GM18951 (cell line): ENCODE results near the gene AUNIP.

Experiments
- POLR2A ChIP-seq: IDR thresholded peaks from 4 replicates; pipeline ENCODE4 v1.6.1; 2011; ENCODE audit warnings: mild to moderate bottlenecking; ENCODE audit not compliant: insufficient read length, insufficient read depth; ENCODE audit errors: extremely low read depth
- in situ Hi-C: fragments of 300-500 bp; cut with MboI; formaldehyde crosslinking; loops from one replicate; pipeline ENCODE4 v1.12.0; 2022; ENCODE audit warnings: low sequenced_read_pairs, mixed read lengths, inconsistent platforms; ENCODE audit not compliant: unreplicated experiment

The AUNIP gene

GRCh38 chr1:25867210-25867991, 8.1 kb upstream of the AUNIP start:
- in situ Hi-C loops: no loop called here
- no peak for TF ChIP-seq POLR2A

GRCh38 chr1:25866288-25866687, 7.0 kb upstream of the AUNIP start:
- in situ Hi-C loops: no loop called here
- TF ChIP-seq POLR2A: no peak

- TF ChIP-seq POLR2A: no peak
- in situ Hi-C loops: no loop called here
Measured at GRCh38 chr1:25864434-25864833, 5.2 kb upstream of the AUNIP start.

- TF ChIP-seq POLR2A: no peak
- in situ Hi-C loops: no loop called here
Measured at GRCh38 chr1:25863486-25864262, 4.4 kb upstream of the AUNIP start.

GRCh38 chr1:25862785-25863485, 3.7 kb upstream of the AUNIP start:
- in situ Hi-C loops: no loop called here

GRCh38 chr1:25861316-25862286, 2.3 kb upstream of the AUNIP start:
- no peak for TF ChIP-seq POLR2A
- in situ Hi-C loops: no loop called here

More at GRCh38 chr1:25862785-25863485, 3.7 kb upstream of the AUNIP start:
- TF ChIP-seq POLR2A: no peak

GRCh38 chr1:25858494-25858893, 763 bp downstream of the AUNIP start:
- no peak for TF ChIP-seq POLR2A
- in situ Hi-C loops: no loop called here

GRCh38 chr1:25856856-25857255, 2.4 kb downstream of the AUNIP start:
- TF ChIP-seq POLR2A: no peak
- in situ Hi-C loops: no loop called here

GRCh38 chr1:25854554-25854953, 4.7 kb downstream of the AUNIP start:
- in situ Hi-C loops: no loop called here
- no peak for TF ChIP-seq POLR2A

GRCh38 chr1:25848531-25848930, 10.7 kb downstream of the AUNIP start:
- no peak for TF ChIP-seq POLR2A
- in situ Hi-C loops: no loop called here

GRCh38 chr1:25847929-25848328, 11.3 kb downstream of the AUNIP start:
- no peak for TF ChIP-seq POLR2A
- in situ Hi-C loops: no loop called here

GRCh38 chr1:25845664-25846063, 13.6 kb downstream of the AUNIP start:
- no peak for TF ChIP-seq POLR2A
- in situ Hi-C loops: no loop called here

GRCh38 chr1:25844536-25845337, 14.5 kb downstream of the AUNIP start:
- TF ChIP-seq POLR2A: no peak
- in situ Hi-C loops: no loop called here
